Small intestine (tissue), 7 donors: ENCODE data around the gene OBSCN. TPM values are rescaled to one million over a fixed set of nuclear protein-coding genes. Genes with fewer than 3 reads are reported as not detected.

Experiments
- DNase-seq, 2 donors: peaks; one replicate each; pipeline versions ENCODE4 v3.0.0 to v3.0.0-alpha.2; 2013
- FAIRE-seq: peaks from 2 replicates; lab custom pipeline; 2012; peaks lifted over from hg19 to GRCh38; lab: Jason Lieb, UNC
- H3K27ac ChIP-seq, 3 donors: one replicate each; pipeline ENCODE4 v1.5.1; 2013; ENCODE audit warnings: low read length in 2 of 3, mild to moderate bottlenecking in 2 of 3, control low read depth in 1 of 3, inconsistent platforms in 1 of 3, low read depth in 1 of 3, moderate library complexity in 1 of 3
- H3K27me3 ChIP-seq, 3 donors: one replicate each; pipeline ENCODE4 v1.6.1; 2013; ENCODE audit warnings: low read length in 3 of 3, inconsistent platforms in 1 of 3; ENCODE audit not compliant: control insufficient read depth in 3 of 3, insufficient read depth in 3 of 3
- H3K36me3 ChIP-seq, 3 donors: one replicate each; pipeline ENCODE4 v1.6.1; 2013; ENCODE audit warnings: low read length in 3 of 3, inconsistent platforms in 1 of 3, low read depth in 1 of 3, mild to moderate bottlenecking in 1 of 3, moderate library complexity in 1 of 3; ENCODE audit not compliant: control insufficient read depth in 3 of 3, insufficient read depth in 2 of 3
- H3K4me1 ChIP-seq, 3 donors: one replicate each; pipeline ENCODE4 v1.6.1; 2013; ENCODE audit warnings: low read length in 2 of 3, inconsistent platforms in 1 of 3, low read depth in 1 of 3, mild to moderate bottlenecking in 1 of 3, moderate library complexity in 1 of 3; ENCODE audit not compliant: control insufficient read depth in 3 of 3, insufficient read depth in 2 of 3
- H3K4me3 ChIP-seq, 3 donors: one replicate each; pipeline ENCODE4 v1.5.1; 2013; ENCODE audit warnings: low read length in 3 of 3, control low read depth in 1 of 3, inconsistent platforms in 1 of 3, low read depth in 1 of 3, mild to moderate bottlenecking in 1 of 3, moderate library complexity in 1 of 3
- H3K9me3 ChIP-seq, 2 donors: one replicate each; pipeline ENCODE4 v1.6.1; 2013; ENCODE audit warnings: low read depth in 1 of 2, low read length in 1 of 2; ENCODE audit not compliant: control insufficient read depth in 2 of 2, insufficient read depth in 1 of 2
- WGBS, 3 donors: extraction: QIAGEN DNeasy Blood & Tissue Kit; methylation state at CpG; one replicate each; pipeline ENCODE4 v1.1.7; 2013; 5-methylcytosine and 5-hydroxymethylcytosine counted together
- polyA plus RNA-seq, 4 donors: library from polyadenylated mRNA; stranded (reverse) in 3 of 4; unstranded in 1 of 4; fragments of 200-250 nt in 3 of 4; fragments of 120-200 nt in 1 of 4; gene quantifications; one replicate each; pipeline versions ENCODE4 v1.2.1 to v1.2.3, GENCODE V29; 2013
- donor health status: healthy with polysubstance abuse.
- donor health status: control.
- donor health status: control.
- donor health status: Bipolar disorder and iron deficiency.
- donor health status: healthy.

The OBSCN gene
- polyA plus RNA-seq, 4 donors: 3.6 to 36.2 (median 5.7) TPM

- H3K27ac ChIP-seq: no peak overlapping the region
- no peaks in the 10 kb centered on the region for H3K9me3 ChIP-seq
- no peak for DNase-seq
- no peak overlapping the region for H3K4me3 ChIP-seq
- H3K4me1 ChIP-seq: peaks cover 0 to 28% (median 0%) of the 10 kb centered on the region in 3 donors
- WGBS, 3 donors: 65 to 88% (median 74%) methylated on average over 17 to 19 of the region's 19 CpGs
- H3K27me3 ChIP-seq: no peaks in the 10 kb centered on the region
- H3K36me3 ChIP-seq: peaks cover 0 to 53% (median 0%) of the 10 kb centered on the region in 3 donors
- FAIRE-seq: no peak
Observed at GRCh38 chr1:228364706-228365213, 156.9 kb downstream of the OBSCN start.

GRCh38 chr1:228365271-228366061 is 157.6 kb downstream of the OBSCN start:
- Histone ChIP-seq H3K9me3 (no peaks in the 10 kb centered on the region), H3K27me3 (no peaks in the 10 kb centered on the region), H3K4me3 (no peak overlapping the region), H3K4me1 (peaks cover 0 to 35% (median 0%) of the 10 kb centered on the region in 3 donors), H3K27ac (no peak overlapping the region), H3K36me3 (peaks cover 0 to 54% (median 0%) of the 10 kb centered on the region in 3 donors)
- 75 to 83% (median 78%) methylated on average over 14 to 20 of the region's 20 CpGs for WGBS, 3 donors
- FAIRE-seq (no peak), DNase-seq (no peak)

DNA sequence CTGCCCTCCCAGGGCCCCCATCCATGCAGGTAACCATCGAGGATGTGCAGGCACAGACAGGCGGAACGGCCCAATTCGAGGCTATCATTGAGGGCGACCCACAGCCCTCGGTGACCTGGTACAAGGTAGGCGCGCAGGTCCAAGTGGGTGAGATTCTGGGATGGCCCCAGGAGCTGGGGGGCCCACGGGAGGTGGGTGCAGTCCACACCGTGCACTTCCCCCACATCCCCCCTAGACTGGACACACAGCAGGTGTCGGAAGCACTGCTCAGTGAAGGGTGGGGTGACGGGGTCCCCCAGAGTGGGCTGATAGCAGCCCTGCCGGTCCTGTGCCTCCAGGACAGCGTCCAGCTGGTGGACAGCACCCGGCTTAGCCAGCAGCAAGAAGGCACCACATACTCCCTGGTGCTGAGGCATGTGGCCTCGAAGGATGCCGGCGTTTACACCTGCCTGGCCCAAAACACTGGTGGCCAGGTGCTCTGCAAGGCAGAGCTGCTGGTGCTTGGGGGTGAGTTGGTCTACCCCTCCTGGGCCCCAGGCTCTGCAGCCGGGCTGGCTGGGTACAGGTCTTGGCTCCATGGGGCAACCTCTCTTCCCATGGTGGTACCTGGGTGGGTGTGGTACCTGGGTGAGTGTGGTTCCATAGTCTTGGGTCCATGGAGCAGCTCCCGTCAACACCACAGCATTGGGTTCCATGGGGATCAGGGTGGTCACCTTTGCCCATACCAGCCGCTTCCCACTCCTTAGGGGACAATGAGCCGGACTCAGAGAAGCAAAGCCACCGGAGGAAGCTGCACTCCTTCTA is 158.4 kb downstream of the OBSCN start:
- FAIRE-seq (no peak), DNase-seq (no peak)
- Histone ChIP-seq H3K4me3 (no peak overlapping the region), H3K4me1 (peaks cover 0 to 40% (median 0%) of the 10 kb centered on the region in 3 donors), H3K27ac (no peak overlapping the region), H3K36me3 (peaks cover 0 to 59% (median 0%) of the 10 kb centered on the region in 3 donors), H3K9me3 (no peaks in the 10 kb centered on the region), H3K27me3 (no peaks in the 10 kb centered on the region)
- 80 to 89% (median 80%) methylated on average over 23 of the region's 23 CpGs for WGBS, 3 donors

DNA sequence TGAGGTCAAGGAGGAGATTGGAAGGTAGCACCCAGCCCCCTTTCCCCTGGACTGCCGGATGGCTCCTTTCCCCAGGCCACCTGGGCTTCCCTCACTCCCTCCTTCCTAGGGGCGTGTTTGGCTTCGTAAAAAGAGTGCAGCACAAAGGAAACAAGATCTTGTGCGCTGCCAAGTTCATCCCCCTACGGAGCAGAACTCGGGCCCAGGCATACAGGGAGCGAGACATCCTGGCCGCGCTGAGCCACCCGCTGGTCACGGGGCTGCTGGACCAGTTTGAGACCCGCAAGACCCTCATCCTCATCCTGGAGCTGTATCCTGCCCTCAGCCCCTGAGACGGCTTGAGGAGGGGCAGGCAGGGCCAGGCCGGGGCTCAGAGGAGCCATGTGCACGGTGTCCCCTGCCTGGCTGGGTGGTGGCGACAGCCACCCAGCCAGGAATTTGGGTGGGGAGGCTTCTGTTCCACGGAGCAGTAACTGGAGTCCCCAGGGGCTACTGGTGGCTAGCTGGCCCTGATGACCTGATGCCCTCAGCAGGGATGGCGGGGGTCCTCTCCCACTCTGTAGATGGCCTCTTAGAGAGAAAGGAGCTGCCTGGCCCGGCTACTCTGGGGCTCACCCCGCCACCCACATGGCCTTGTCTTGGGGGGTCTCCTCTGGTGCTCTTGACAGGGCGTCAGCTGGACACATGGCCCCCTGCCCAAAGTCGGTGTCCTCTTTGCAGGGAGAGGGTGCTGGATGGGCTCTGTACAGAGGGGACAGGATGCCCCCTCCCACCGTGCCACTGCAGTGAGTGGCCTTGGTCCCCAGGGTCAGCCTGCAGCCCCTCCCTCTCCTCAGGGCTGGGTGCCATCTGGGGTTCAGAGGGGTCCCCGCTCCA is 159.3 kb downstream of the OBSCN start:
- Histone ChIP-seq H3K36me3 (peaks cover 0 to 62% (median 0%) of the 10 kb centered on the region in 3 donors), H3K27me3 (no peaks in the 10 kb centered on the region), H3K9me3 (no peaks in the 10 kb centered on the region), H3K27ac (peak overlapping the region in 1 of 3 donors; percentile 80), H3K4me1 (peaks cover 0 to 47% (median 0%) of the 10 kb centered on the region in 3 donors), H3K4me3 (no peak overlapping the region)
- FAIRE-seq (no peak), DNase-seq (no peak)
- 60 to 73% (median 71%) methylated on average over 23 to 24 of the region's 24 CpGs for WGBS, 3 donors

GRCh38 chr1:228367798-228368791 is 160.3 kb downstream of the OBSCN start:
- Histone ChIP-seq H3K27ac (peak overlapping the region in 1 of 3 donors; percentile 80), H3K4me1 (peaks cover 0 to 51% (median 0%) of the 10 kb centered on the region in 3 donors), H3K36me3 (peaks cover 0 to 66% (median 0%) of the 10 kb centered on the region in 3 donors), H3K27me3 (no peaks in the 10 kb centered on the region), H3K4me3 (peak overlapping the region in 1 of 3 donors; percentile 17), H3K9me3 (no peaks in the 10 kb centered on the region)
- WGBS, 3 donors: 21 to 45% (median 38%) methylated on average over 21 to 25 of the region's 25 CpGs
- DNase-seq: peak in 1 of 2 donors; percentile 92
- no peak for FAIRE-seq

GRCh38 chr1:228368801-228369607 is 161.2 kb downstream of the OBSCN start:
- no peaks in the 10 kb centered on the region for H3K27me3 ChIP-seq
- DNase-seq: peak in 1 of 2 donors; percentile 38
- H3K4me1 ChIP-seq: peaks cover 0 to 60% (median 0%) of the 10 kb centered on the region in 3 donors
- H3K9me3 ChIP-seq: no peaks in the 10 kb centered on the region
- peaks cover 0 to 67% (median 0%) of the 10 kb centered on the region in 3 donors for H3K36me3 ChIP-seq
- no peak for FAIRE-seq
- 69 to 81% (median 74%) methylated on average over 15 of the region's 15 CpGs for WGBS, 3 donors
- H3K4me3 ChIP-seq: peak overlapping the region in 1 of 3 donors; percentile 17
- peak overlapping the region in 1 of 3 donors; percentile 85 for H3K27ac ChIP-seq
